Common myeloid progenitor, CD34-positive (primary cell): ENCODE measurements around the gene ZNRF3.

Experiments used
- CTCF ChIA-PET: fragments of 350-600 bp; sonication (Branson Sonifier 250); formaldehyde crosslinking; loops from one replicate; lab custom pipeline; 2021; ENCODE audit warnings: antibody characterized with exemption; lab: Charles Lee
- POLR2A ChIA-PET: fragments of 350-600 bp; sonication (Branson Sonifier 250); formaldehyde crosslinking; loops from one replicate; lab custom pipeline; 2021; ENCODE audit warnings: antibody characterized with exemption; lab: Charles Lee
- DNase-seq, 3 donors: peaks; one replicate each; pipeline versions ENCODE4 v3.0.0 to v3.0.0-alpha.2; 2013
- H3K27ac ChIP-seq, 2 experiments: 1 replicate in 1 of 2; 2 replicates in 1 of 2; pipeline ENCODE4 v1.7.0; 2013; ENCODE audit warnings: inconsistent platforms in 2 of 2, low read length in 2 of 2, mild to moderate bottlenecking in 2 of 2, low read depth in 1 of 2, moderate library complexity in 1 of 2; ENCODE audit not compliant: severe bottlenecking in 2 of 2, insufficient read depth in 1 of 2, poor library complexity in 1 of 2
- H3K27me3 ChIP-seq, 5 experiments: replicated peaks in 2 of 5; 1 replicate in 3 of 5; 2 replicates in 2 of 5; pipeline versions ENCODE4 v1.6.1 to v1.7.0; 2013; ENCODE audit warnings: low read length in 4 of 5, mild to moderate bottlenecking in 2 of 5, moderate library complexity in 2 of 5, inconsistent platforms in 1 of 5; ENCODE audit not compliant: insufficient read depth in 5 of 5, control insufficient read depth in 4 of 5
- H3K36me3 ChIP-seq, 4 experiments: 1 replicate in 2 of 4; 2 replicates in 2 of 4; pipeline versions ENCODE4 v1.6.1 to v1.7.0; 2013; ENCODE audit warnings: low read length in 3 of 4, control low read depth in 1 of 4, mild to moderate bottlenecking in 1 of 4; ENCODE audit not compliant: control insufficient read depth in 4 of 4, insufficient read depth in 4 of 4
- H3K4me1 ChIP-seq, 4 experiments: 1 replicate in 3 of 4; 2 replicates in 1 of 4; pipeline versions ENCODE4 v1.6.1 to v1.7.1; 2013; ENCODE audit warnings: low read length in 3 of 4, mild to moderate bottlenecking in 3 of 4, control low read depth in 1 of 4, inconsistent platforms in 1 of 4, moderate library complexity in 1 of 4; ENCODE audit not compliant: control insufficient read depth in 4 of 4, insufficient read depth in 4 of 4; ENCODE audit errors: control extremely low read depth in 1 of 4
- H3K4me3 ChIP-seq, 7 experiments: 1 replicate in 4 of 7; 2 replicates in 3 of 7; pipeline versions ENCODE4 v1.5.1 to v1.7.0; 2013; ENCODE audit warnings: mild to moderate bottlenecking in 7 of 7, low read length in 6 of 7, moderate library complexity in 6 of 7, inconsistent platforms in 2 of 7, low read depth in 2 of 7, control low read depth in 1 of 7; ENCODE audit not compliant: insufficient read depth in 4 of 7, control insufficient read depth in 1 of 7; ENCODE audit errors: extremely low read depth in 1 of 7
- H3K9me3 ChIP-seq, 5 experiments: 1 replicate in 4 of 5; 2 replicates in 1 of 5; pipeline versions ENCODE4 v1.6.1 to v1.7.1; 2013; ENCODE audit warnings: low read length in 4 of 5, mild to moderate bottlenecking in 2 of 5, inconsistent platforms in 1 of 5, low read depth in 1 of 5, moderate library complexity in 1 of 5; ENCODE audit not compliant: control insufficient read depth in 4 of 5, insufficient read depth in 2 of 5; ENCODE audit errors: control extremely low read depth in 1 of 5
- WGBS: methylation state at CpG from one replicate; pipeline ENCODE4 v1.1.5; 2013; ENCODE audit not compliant: insufficient coverage; 5-methylcytosine and 5-hydroxymethylcytosine counted together

ZNRF3 gene

DNA sequence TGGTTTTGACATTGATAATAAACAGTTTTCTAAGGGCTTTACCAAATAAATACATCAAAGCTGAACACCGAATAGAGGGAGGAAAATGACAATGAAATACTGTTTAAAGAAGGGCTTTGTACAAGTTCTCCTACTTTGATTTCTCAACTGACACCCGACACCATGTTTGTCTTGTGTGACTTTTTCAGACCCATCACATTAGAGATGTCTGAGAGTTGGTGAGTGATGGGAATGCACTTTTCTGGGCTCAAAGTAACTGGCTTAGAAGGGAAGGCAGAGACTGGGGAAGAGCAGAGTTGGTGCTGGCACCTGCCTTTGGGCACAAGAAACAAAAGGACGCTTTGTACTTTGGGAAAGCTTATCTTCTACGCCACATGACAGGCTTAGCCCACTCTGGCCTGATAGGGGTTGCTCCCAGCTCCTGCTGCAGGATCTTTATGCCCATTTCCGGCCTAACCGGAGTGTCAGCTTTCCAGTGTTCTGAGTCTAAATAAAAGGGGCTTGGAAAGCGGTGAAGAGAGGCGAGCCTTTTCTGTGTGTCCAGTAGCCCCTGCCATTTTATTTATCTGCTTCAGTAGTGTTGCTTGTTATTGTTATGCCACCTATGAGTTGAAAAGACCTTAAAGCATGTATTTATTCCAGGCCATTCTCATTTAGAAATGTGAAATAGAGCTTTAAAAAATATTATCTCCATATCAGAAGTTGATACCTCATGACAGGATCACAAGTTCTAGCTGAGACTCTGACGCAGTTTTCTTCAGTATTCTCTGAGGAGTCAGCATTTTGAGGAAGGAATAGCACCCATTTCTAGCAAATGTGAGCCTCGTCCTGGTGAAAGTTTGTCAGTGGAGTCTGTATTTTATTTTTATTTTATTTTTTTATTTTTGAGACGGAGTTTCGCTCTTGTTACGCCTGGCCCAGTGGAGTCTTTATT lies 213.6 kb downstream of the ZNRF3 start:
- no peak overlapping the region for H3K4me3 ChIP-seq
- no peak overlapping the region for H3K27ac ChIP-seq
- H3K4me1 ChIP-seq = no peaks in the 10 kb centered on the region
- H3K36me3 ChIP-seq = no peaks in the 10 kb centered on the region
- no peaks in the 10 kb centered on the region for H3K9me3 ChIP-seq
- ChIA-PET CTCF (interaction anchor here (0.7 to 1.3 kb wide), 2 partner anchors 8 to 11 kb away, joined by 4 to 5 read pairs; no protein-coding TSS in a partner anchor), POLR2A (interaction anchor here (0.7 kb wide), 1 partner anchor 25 kb away, joined by 3 read pairs; no protein-coding TSS in a partner anchor)
- no peaks in the 10 kb centered on the region for H3K27me3 ChIP-seq
- DNase-seq = no peak
- WGBS = 88% methylated on average over 3 of the region's 13 CpGs

DNA sequence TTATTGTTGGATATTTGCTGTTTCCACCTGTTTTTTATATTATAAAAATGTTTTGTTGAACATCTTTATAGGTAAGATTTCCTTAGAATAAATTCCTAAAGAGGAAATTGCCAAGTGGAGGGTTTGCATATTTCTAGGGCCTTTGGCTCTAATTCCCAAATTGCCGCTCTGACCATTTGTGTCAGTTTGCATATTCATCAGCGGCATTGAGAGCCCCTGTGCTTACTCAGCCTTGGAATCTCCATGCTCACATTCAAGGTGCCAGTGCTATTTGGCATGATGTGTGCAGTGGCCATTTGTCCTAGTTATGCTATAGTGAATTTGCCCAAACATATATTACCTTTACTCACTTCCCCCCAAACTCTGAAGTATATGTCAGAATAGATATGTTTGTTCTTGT lies 214.9 kb downstream of the ZNRF3 start:
- DNase-seq = no peak
- 88% methylated on average over 2 of the region's 2 CpGs for WGBS
- ChIA-PET POLR2A (no interaction called here), CTCF (no interaction called here)
- H3K4me1 ChIP-seq = no peaks in the 10 kb centered on the region
- no peak overlapping the region for H3K4me3 ChIP-seq
- H3K27me3 ChIP-seq = peaks cover 0 to 3% (median 0%) of the 10 kb centered on the region in 5 experiments
- no peaks in the 10 kb centered on the region for H3K36me3 ChIP-seq
- no peak overlapping the region for H3K27ac ChIP-seq
- no peaks in the 10 kb centered on the region for H3K9me3 ChIP-seq

DNA sequence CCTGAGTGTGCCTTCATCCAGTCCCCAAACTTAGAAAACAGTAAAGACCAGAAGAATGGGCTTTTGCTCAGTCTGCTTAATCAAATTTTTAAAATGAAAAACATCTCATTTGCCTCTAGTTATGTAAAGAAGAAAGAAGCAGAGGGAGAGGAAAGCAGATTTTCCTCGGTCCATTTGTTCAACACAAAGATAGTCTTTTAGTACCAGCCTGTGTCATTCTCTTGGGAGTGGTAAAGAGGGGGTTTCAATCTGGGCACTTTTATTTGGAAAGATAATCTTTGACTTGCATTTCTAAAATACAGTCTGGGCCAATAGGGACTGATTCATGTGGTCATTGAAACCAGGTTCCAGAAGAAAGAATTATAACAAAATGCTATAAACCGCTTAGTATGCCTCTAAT lies 218.9 kb downstream of the ZNRF3 start:
- Histone ChIP-seq H3K4me1 (no peaks in the 10 kb centered on the region), H3K36me3 (no peaks in the 10 kb centered on the region), H3K27me3 (peaks cover 0 to 3% (median 0%) of the 10 kb centered on the region in 5 experiments), H3K27ac (no peak overlapping the region), H3K9me3 (no peaks in the 10 kb centered on the region), H3K4me3 (no peak overlapping the region)
- 100% methylated on average over 1 of the region's 2 CpGs for WGBS
- POLR2A ChIA-PET = interaction anchor here (0.7 kb wide), 1 partner anchor 20 kb away, joined by 3 read pairs; no protein-coding TSS in a partner anchor
- CTCF ChIA-PET = interaction anchor here (1.1 to 1.5 kb wide), 4 partner anchors 8 to 20 kb away, joined by 3 read pairs; no protein-coding TSS in a partner anchor
- no peak for DNase-seq

DNA sequence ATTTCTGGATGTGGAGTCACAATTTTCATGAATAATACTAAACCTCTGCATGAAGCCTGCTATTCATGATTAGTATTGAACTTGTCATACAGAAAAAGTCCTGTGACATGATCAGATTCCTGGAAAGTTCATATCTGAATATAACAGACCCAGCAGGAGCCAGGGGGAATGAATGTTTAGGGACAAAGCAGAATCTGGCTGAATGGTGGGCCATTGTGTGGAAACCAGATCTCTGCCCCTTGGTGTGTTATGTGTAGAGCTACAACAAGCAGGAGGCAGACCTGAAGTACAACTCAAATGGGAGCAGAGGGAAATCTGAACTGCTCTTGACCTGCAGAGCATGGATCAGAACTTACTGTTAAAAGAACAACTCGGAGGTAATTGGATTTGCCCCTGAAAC lies 219.7 kb downstream of the ZNRF3 start:
- H3K36me3 ChIP-seq = no peaks in the 10 kb centered on the region
- H3K9me3 ChIP-seq = no peaks in the 10 kb centered on the region
- H3K4me3 ChIP-seq = no peak overlapping the region
- no peaks in the 10 kb centered on the region for H3K4me1 ChIP-seq
- DNase-seq = no peak
- POLR2A ChIA-PET = no interaction called here
- peaks cover 0 to 3% (median 0%) of the 10 kb centered on the region in 5 experiments for H3K27me3 ChIP-seq
- no peak overlapping the region for H3K27ac ChIP-seq
- CTCF ChIA-PET = interaction anchor here (1.3 to 1.4 kb wide), 2 partner anchors 9 to 15 kb away, joined by 3 read pairs; no protein-coding TSS in a partner anchor
- 92% methylated on average over 1 of the region's 1 CpG for WGBS

DNA sequence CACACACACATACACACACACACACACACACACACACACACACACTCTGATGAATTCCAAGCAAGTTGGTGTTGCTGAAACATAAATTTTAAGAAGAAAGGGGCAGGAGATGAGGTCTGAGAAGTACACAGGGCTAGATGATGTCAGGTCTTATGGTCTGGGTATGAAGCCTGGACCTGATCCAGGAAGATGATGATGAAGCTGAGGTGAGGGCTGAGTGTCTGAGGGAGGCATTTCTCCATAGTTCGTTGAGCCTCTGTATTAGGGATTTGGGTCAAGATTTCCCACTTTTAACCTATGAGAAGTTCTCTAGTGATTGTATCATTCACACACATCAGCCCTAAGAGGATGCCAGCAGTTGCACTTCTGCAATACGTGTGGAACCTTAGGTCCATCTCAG lies 222.1 kb downstream of the ZNRF3 start:
- no peak for DNase-seq
- CTCF ChIA-PET = no interaction called here
- WGBS = 100% methylated on average over 1 of the region's 2 CpGs
- Histone ChIP-seq H3K27ac (no peak overlapping the region), H3K27me3 (peaks cover 0 to 4% (median 0%) of the 10 kb centered on the region in 5 experiments), H3K4me1 (no peaks in the 10 kb centered on the region), H3K9me3 (no peaks in the 10 kb centered on the region), H3K4me3 (no peak overlapping the region), H3K36me3 (no peaks in the 10 kb centered on the region)
- POLR2A ChIA-PET = no interaction called here

DNA sequence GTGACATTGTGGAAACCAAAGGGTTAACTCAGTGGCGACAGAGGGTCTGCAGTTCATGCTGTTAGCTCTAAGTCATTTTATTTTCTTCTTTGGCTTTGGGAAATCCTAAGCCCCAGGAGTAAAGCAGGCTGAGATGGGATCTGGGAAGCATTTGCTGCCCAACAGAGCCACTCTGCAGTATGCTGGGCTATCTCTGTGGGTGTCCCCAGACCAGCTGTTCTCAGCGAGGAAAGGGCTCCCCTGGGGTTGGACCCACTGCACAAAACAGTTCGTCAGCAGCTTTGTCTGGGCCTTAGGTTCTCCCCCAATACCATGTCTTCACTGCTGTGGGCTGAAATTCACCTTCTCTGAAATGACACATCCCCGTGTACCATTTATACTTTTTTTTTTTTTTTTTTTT lies 223.5 kb downstream of the ZNRF3 start:
- Histone ChIP-seq H3K36me3 (no peaks in the 10 kb centered on the region), H3K27me3 (peaks cover 0 to 4% (median 0%) of the 10 kb centered on the region in 5 experiments), H3K4me1 (no peaks in the 10 kb centered on the region), H3K27ac (no peak overlapping the region), H3K9me3 (no peaks in the 10 kb centered on the region), H3K4me3 (no peak overlapping the region)
- DNase-seq = no peak
- ChIA-PET CTCF (interaction anchor here (1.3 kb wide), 1 partner anchor 99 kb away, joined by 3 read pairs; the partner anchor contains the start of gene EMID1), POLR2A (no interaction called here)
- WGBS = 77% methylated on average over 3 of the region's 4 CpGs
